H9 (cell line): Measurements from ENCODE around the gene TBC1D22A. TPM values are rescaled to one million over a fixed set of nuclear protein-coding genes. Genes with fewer than 3 reads are reported as not detected.
A peak's percentile ranks its signal among the peaks of the same experiment; 100 is the strongest.

Experiments
- DNase-seq: peaks from one replicate; pipeline ENCODE4 v3.0.0-alpha.2; 2017
- H2AFZ ChIP-seq: one replicate; pipeline ENCODE4 v1.6.1; 2013; ENCODE audit warnings: mild to moderate bottlenecking, low read length, control low read depth, moderate library complexity
- H2AK5ac ChIP-seq: 2 replicates; pipeline ENCODE4 v1.6.1; 2013; ENCODE audit warnings: low read length, control low read depth, mixed read lengths; ENCODE audit not compliant: insufficient read length
- H2BK120ac ChIP-seq: one replicate; pipeline ENCODE4 v1.6.1; 2013; ENCODE audit warnings: low read depth, mild to moderate bottlenecking, low read length, control low read depth, inconsistent platforms; ENCODE audit not compliant: poor library complexity, severe bottlenecking
- H2BK12ac ChIP-seq: 2 replicates; pipeline ENCODE4 v1.6.1; 2013; ENCODE audit warnings: low read length, control low read depth, mixed read lengths, low read depth; ENCODE audit not compliant: insufficient read length
- H2BK15ac ChIP-seq: 2 replicates; pipeline ENCODE4 v1.6.1; 2013; ENCODE audit warnings: low read depth, low read length, control low read depth
- H2BK20ac ChIP-seq: one replicate; pipeline ENCODE4 v1.6.1; 2013; ENCODE audit warnings: low read depth, mild to moderate bottlenecking, low read length, control low read depth, inconsistent platforms; ENCODE audit not compliant: poor library complexity, severe bottlenecking
- H2BK5ac ChIP-seq: 2 replicates; pipeline ENCODE4 v1.6.1; 2013; ENCODE audit warnings: low read length, control low read depth, mixed read lengths; ENCODE audit not compliant: insufficient read length
- H3K14ac ChIP-seq: 2 replicates; pipeline ENCODE4 v1.6.1; 2013; ENCODE audit warnings: low read length, control low read depth; ENCODE audit not compliant: insufficient read depth
- H3K18ac ChIP-seq: 2 replicates; pipeline ENCODE4 v1.6.1; 2013; ENCODE audit warnings: low read depth, mild to moderate bottlenecking, mixed read lengths, low read length, control low read depth; ENCODE audit not compliant: insufficient read length
- H3K23ac ChIP-seq: 2 replicates; pipeline ENCODE4 v1.6.1; 2013; ENCODE audit warnings: low read length, control low read depth, mixed read lengths, low read depth; ENCODE audit not compliant: insufficient read length
- H3K23me2 ChIP-seq: 2 replicates; pipeline ENCODE4 v1.6.1; 2013; ENCODE audit warnings: low read depth, mild to moderate bottlenecking, mixed read lengths, low read length, control low read depth; ENCODE audit not compliant: insufficient read length, poor library complexity, severe bottlenecking
- H3K27ac ChIP-seq: 2 replicates; pipeline ENCODE4 v1.5.1; 2013; ENCODE audit warnings: low read length, control low read depth, mixed read lengths, low read depth; ENCODE audit not compliant: insufficient read length
- H3K27me3 ChIP-seq: 2 replicates; pipeline ENCODE4 v1.6.1; 2013; ENCODE audit warnings: low read length, control low read depth, inconsistent platforms; ENCODE audit not compliant: insufficient read depth
- H3K4ac ChIP-seq: 2 replicates; pipeline ENCODE4 v1.6.1; 2013; ENCODE audit warnings: low read depth, mild to moderate bottlenecking, control low read depth, inconsistent platforms, low read length, moderate library complexity
- H3K4me1 ChIP-seq: 2 replicates; pipeline ENCODE4 v1.6.1; 2013; ENCODE audit warnings: low read length, control low read depth, inconsistent platforms; ENCODE audit not compliant: insufficient read depth
- H3K4me2 ChIP-seq: 2 replicates; pipeline ENCODE4 v1.6.1; 2013; ENCODE audit warnings: low read length, control low read depth, mixed read lengths; ENCODE audit not compliant: insufficient read length, insufficient read depth
- H3K56ac ChIP-seq: 2 replicates; pipeline ENCODE4 v1.6.1; 2013; ENCODE audit warnings: low read depth, mild to moderate bottlenecking, mixed read lengths, low read length, control low read depth; ENCODE audit not compliant: insufficient read length
- H3K79me1 ChIP-seq: 2 replicates; pipeline ENCODE4 v1.6.1; 2013; ENCODE audit warnings: low read depth, mild to moderate bottlenecking, moderate library complexity, low read length, control low read depth, inconsistent platforms; ENCODE audit not compliant: insufficient read depth, poor library complexity, severe bottlenecking
- H3K79me2 ChIP-seq: 2 replicates; pipeline ENCODE4 v1.6.1; 2013; ENCODE audit warnings: low read length, control low read depth, inconsistent platforms; ENCODE audit not compliant: insufficient read depth
- H3K9ac ChIP-seq: 2 replicates; pipeline ENCODE4 v1.6.1; 2013; ENCODE audit warnings: low read length, control low read depth, mixed read lengths; ENCODE audit not compliant: insufficient read length; ENCODE audit errors: extremely low read depth
- H3K9me3 ChIP-seq: one replicate; pipeline ENCODE4 v1.6.1; 2013; ENCODE audit warnings: low read depth, low read length, inconsistent platforms; ENCODE audit not compliant: control insufficient read depth
- H3T11ph ChIP-seq: one replicate; pipeline ENCODE4 v1.6.1; 2013; ENCODE audit warnings: mild to moderate bottlenecking, low read length, control low read depth, inconsistent platforms
- H4K20me1 ChIP-seq: one replicate; pipeline ENCODE4 v1.6.1; 2013; ENCODE audit not compliant: control insufficient read depth, insufficient read length, insufficient read depth
- H4K5ac ChIP-seq: 2 replicates; pipeline ENCODE4 v1.6.1; 2013; ENCODE audit warnings: low read depth, mild to moderate bottlenecking, mixed read lengths, low read length, control low read depth; ENCODE audit not compliant: insufficient read length
- H4K8ac ChIP-seq: replicated peaks from 2 replicates; pipeline ENCODE4 v1.6.1; 2013; ENCODE audit warnings: low read length, control low read depth, mixed read lengths, low read depth; ENCODE audit not compliant: insufficient read length
- H4K91ac ChIP-seq: 2 replicates; pipeline ENCODE4 v1.6.1; 2013; ENCODE audit warnings: low read depth, mild to moderate bottlenecking, moderate library complexity, mixed read lengths, low read length, control low read depth; ENCODE audit not compliant: insufficient read length
- H3K27ac Mint-ChIP-seq, 3 experiments: 2 replicates in 2 of 3; 3 replicates in 1 of 3; pipeline ENCODE4 v1.8.0; 2020 to 2021; ENCODE audit warnings: mixed read lengths in 3 of 3, mild to moderate bottlenecking in 1 of 3, moderate library complexity in 1 of 3
- H3K27me3 Mint-ChIP-seq: 2 replicates; pipeline ENCODE4 v1.8.0; 2021; ENCODE audit warnings: low read depth, mild to moderate bottlenecking, moderate library complexity, mixed read lengths
- H3K36me3 Mint-ChIP-seq, 3 experiments: 2 replicates in 2 of 3; 3 replicates in 1 of 3; pipeline ENCODE4 v1.8.0; 2020 to 2021; ENCODE audit warnings: low read depth in 3 of 3, mixed read lengths in 3 of 3; ENCODE audit not compliant: insufficient read depth in 1 of 3
- H3K4me1 Mint-ChIP-seq, 2 experiments: 2 replicates each; pipeline ENCODE4 v1.8.0; 2020; ENCODE audit warnings: mixed read lengths in 2 of 2
- H3K4me3 Mint-ChIP-seq, 2 experiments: 2 replicates in 1 of 2; 3 replicates in 1 of 2; pipeline ENCODE4 v1.8.0; 2020 to 2021; ENCODE audit warnings: mild to moderate bottlenecking in 2 of 2, mixed read lengths in 2 of 2, moderate library complexity in 1 of 2
- H3K9me3 Mint-ChIP-seq, 2 experiments: 2 replicates in 1 of 2; 3 replicates in 1 of 2; pipeline ENCODE4 v1.8.0; 2020; ENCODE audit warnings: mild to moderate bottlenecking in 2 of 2, mixed read lengths in 2 of 2, moderate library complexity in 1 of 2
- WGBS: extraction: QIAGEN DNeasy Blood & Tissue Kit; methylation state at CpG from one replicate; pipeline ENCODE4 v1.1.7; 2013; ENCODE audit warnings: missing lambda C conversion rate, low lambda C conversion rate, mixed read lengths; ENCODE audit not compliant: insufficient read length; ENCODE audit errors: extremely low coverage; 5-methylcytosine and 5-hydroxymethylcytosine counted together
- total RNA-seq: library from RNA; stranded (reverse); gene quantifications from 2 replicates; pipeline ENCODE4 v1.2.1, GENCODE V29; 2021
- TF ChIP-seq, protein P1 (sequence below): fragments of 200-600 bp; sonication (generic); conservative IDR thresholded peaks from 3 replicates; pipeline ENCODE4 v1.8.0; 2021; ENCODE audit warnings: antibody characterized with exemption, mild to moderate bottlenecking

Gene TBC1D22A
- total RNA-seq, 1 experiment from 2014 or later = 20.8 TPM

DNA sequence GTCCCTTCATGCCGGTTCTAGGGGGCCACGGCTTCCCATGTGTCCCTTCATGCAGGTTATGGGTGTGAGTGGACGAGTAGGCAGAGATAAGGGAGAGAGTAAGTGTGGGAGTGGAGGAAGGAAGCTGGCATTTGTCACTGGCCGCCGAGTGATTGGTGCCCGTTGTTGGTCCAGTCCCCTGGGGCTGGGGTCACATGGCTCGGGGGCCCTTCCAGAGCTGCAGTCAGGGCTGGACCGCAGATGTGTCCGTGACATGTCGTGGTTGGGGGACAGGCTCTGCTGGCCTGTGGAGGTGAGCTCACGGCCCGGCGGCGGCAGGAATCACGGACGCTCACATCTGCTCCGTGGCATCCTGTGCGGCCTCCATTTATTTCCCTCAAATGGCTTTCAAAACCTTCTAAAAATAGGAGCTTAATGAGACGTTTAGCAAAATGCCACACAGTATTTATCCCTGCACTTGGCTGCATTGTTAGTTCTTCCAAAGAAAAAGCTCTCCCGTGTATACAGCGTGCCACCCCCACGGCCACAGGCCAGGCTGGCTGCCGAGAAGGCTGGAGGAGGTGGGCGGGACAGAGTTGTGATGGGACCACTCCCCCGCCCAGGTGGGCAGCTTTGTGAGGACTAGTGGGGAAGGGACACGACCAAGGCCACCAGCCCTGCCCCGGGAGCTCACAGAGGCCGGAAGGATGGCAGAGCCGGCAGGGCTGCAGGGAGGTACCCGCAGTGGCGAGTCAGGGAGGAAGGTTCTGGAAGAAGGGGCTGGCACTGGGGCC lies 386.7 kb downstream of the TBC1D22A start:
- Histone ChIP-seq H3T11ph (no peak overlapping the region), H2BK12ac (no peak overlapping the region), H2AFZ (no peak overlapping the region), H2BK5ac (no peak overlapping the region), H2BK120ac (no peak overlapping the region), H4K8ac (no peak overlapping the region), H3K79me1 (no peaks in the 10 kb centered on the region), H4K5ac (no peak overlapping the region), H4K91ac (no peak overlapping the region), H3K79me2 (no peaks in the 10 kb centered on the region), H2BK15ac (no peak overlapping the region), H2BK20ac (no peak overlapping the region), H3K9me3 (no peaks in the 10 kb centered on the region), H3K56ac (no peak overlapping the region), H3K27me3 (no peaks in the 10 kb centered on the region), H4K20me1 (no peaks in the 10 kb centered on the region), H3K9ac (no peak overlapping the region), H3K18ac (no peak overlapping the region), H3K23ac (no peak overlapping the region), H3K23me2 (no peaks in the 10 kb centered on the region), H2AK5ac (no peak overlapping the region), H3K4me2 (no peak overlapping the region), H3K4ac (no peak overlapping the region), H3K14ac (no peak overlapping the region; the same call in 1 of the 2 replicates), H3K27ac (no peak overlapping the region), H3K4me1 (no peaks in the 10 kb centered on the region)
- H3K27ac Mint-ChIP-seq = peak overlapping the region in 1 of 3 experiments; percentile 79; a peak in 2 of 7 replicates
- no peaks in the 10 kb centered on the region; a peak in 1 of 7 replicates for H3K36me3 Mint-ChIP-seq
- no peaks in the 10 kb centered on the region for H3K27me3 Mint-ChIP-seq
- no peak overlapping the region for H3K4me3 Mint-ChIP-seq
- peaks cover 2% of the 10 kb centered on the region in 2 experiments; a peak in 1 of 4 replicates for H3K4me1 Mint-ChIP-seq
- no CpG with 5 or more reads among the region's 31 CpGs for WGBS
- no peak for DNase-seq
- H3K9me3 Mint-ChIP-seq = no peaks in the 10 kb centered on the region; a peak in 1 of 5 replicates
- TF ChIP-seq, protein P1, sequence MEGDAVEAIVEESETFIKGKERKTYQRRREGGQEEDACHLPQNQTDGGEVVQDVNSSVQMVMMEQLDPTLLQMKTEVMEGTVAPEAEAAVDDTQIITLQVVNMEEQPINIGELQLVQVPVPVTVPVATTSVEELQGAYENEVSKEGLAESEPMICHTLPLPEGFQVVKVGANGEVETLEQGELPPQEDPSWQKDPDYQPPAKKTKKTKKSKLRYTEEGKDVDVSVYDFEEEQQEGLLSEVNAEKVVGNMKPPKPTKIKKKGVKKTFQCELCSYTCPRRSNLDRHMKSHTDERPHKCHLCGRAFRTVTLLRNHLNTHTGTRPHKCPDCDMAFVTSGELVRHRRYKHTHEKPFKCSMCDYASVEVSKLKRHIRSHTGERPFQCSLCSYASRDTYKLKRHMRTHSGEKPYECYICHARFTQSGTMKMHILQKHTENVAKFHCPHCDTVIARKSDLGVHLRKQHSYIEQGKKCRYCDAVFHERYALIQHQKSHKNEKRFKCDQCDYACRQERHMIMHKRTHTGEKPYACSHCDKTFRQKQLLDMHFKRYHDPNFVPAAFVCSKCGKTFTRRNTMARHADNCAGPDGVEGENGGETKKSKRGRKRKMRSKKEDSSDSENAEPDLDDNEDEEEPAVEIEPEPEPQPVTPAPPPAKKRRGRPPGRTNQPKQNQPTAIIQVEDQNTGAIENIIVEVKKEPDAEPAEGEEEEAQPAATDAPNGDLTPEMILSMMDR = no peak
